ENCODE data around the gene OAS2.
"Not testable (repeated sequence)": the region's sequence is repeated elsewhere in the genome, so short reads cannot be mapped to it uniquely, and the experiment has no call there.

Gene OAS2

DNA sequence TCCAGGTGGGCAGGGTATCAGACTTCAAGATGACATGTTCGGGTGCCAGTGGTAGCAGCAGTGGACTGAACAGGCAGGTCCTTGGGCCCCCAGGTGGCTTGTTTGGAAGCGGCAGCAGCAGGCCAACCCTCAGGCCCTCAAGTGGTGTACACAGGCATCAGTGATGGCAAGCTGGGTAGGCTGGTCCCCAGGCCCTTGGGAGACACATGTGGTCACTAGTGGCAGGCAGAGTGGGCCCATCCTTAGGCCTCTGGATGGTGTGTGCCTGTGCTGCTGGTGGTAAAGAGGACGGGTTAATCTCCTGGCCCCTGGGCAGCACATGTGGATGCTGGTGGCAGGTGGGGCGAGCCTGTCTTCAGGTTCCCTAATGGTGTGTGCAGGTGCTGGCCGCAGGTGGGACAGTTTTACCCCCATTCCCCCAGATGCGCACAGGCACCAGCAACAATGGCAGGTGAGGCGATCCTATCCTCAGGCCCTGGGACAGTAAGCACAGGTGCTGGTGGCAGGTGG lies 8.0 kb downstream of the OAS2 start:
- no peak for DNase-seq

- no peak for DNase-seq
These were observed 9.2 kb downstream of the OAS2 start for GRCh38 chr12:112987561-112987960.

- no peak for DNase-seq
These were observed 9.9 kb downstream of the OAS2 start for GRCh38 chr12:112988224-112988623.

DNA sequence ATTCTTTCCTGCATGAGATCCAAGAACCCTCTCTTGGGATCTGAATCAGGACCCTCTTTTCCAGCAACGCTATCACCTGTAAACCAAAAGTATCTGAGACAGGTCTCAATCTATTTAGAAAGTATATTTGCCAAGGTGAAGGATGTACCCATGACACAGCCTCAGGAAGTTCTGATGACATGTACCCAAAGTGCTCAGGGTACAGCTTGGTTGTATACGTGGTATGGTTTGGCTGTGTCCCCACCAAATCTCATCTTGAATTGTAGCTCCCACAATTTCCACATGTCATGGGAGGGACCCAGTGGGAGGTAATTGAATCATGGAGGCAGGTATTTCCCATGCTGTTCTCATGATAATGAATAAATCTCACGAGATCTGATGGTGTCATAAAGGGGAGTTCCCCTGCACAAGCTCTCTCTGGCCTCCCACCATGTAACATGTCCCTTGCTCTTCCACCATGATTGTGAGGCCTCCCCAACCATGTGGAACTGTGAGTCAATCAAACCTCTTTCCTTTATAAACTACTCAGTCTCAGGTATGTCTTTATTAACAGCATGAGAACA lies 10.6 kb downstream of the OAS2 start:
- DNase-seq, result not testable (repeated sequence)

DNA sequence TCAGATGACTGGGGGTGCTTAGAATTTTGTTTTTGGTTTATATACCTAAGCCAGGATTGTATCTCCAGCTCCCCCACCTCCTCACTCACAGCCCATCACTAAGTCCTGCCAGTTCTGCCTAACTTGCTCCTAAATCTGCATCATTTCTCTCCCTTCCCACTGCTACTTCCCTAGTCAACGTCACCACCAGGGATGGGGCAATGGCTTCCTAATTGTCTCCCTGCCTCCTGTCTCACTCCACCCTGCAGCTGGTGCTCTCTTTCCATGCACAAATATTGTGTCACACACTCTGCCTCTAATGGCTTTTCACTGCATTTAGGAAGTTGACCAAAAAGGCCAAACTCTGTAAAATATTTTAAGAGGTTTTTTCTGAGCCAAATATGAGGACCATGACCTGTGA lies 11.5 kb downstream of the OAS2 start:
- DNase-seq, result no peak

GRCh38 chr12:112992541-112993398 lies 14.5 kb downstream of the OAS2 start:
- peak; percentile 83 for DNase-seq

GRCh38 chr12:112995008-112995407 lies 16.7 kb downstream of the OAS2 start:
- DNase-seq, result no peak

- no peak for DNase-seq
These were observed 18.2 kb downstream of the OAS2 start for GRCh38 chr12:112996501-112996900.

GRCh38 chr12:112997506-112997905 lies 19.2 kb downstream of the OAS2 start:
- DNase-seq, result no peak

DNA sequence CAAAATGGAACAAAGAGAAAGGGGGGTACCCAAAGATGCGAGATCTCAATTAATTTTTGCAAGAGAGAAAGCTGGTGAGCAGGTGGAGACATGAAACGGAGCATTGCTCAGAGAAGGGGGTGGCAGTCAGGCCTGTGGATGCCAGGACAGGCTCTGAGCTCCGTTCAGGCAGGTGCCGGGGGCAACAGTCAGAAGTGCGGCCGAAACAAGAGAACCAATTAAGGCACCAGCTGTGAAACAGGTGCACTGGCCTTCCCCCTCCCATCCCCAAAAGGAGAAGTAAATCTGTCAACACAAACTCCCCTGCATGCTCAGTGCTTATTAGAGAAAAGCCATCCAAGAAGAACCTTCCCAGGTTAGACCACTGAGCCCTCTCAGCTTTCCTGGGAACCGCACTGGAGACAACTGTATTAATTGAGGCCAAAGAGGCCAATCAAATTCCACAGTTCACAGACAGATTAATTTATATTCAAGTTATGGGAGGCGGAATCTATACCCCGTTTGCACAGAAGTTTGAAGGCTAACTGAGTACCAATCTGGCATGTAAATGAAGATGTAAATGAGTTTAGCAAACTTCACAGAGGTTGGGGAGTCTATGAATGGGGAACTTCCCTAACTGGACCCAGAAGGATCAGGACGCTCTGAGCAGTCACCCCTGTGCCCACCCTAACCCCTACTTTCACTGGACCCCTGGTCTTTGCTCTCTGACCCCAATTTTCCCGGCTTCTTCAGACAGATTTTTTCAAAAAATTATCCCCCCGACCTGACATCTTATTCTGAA lies 20.9 kb downstream of the OAS2 start:
- peak; percentile 9 for DNase-seq

GRCh38 chr12:113000433-113000832 lies 22.1 kb downstream of the OAS2 start:
- DNase-seq, result no peak

- DNase-seq, result no peak
These were observed 23.8 kb downstream of the OAS2 start for GRCh38 chr12:113002155-113002554.

GRCh38 chr12:113002676-113003075 lies 24.4 kb downstream of the OAS2 start:
- no peak for DNase-seq

GRCh38 chr12:113003636-113004035 lies 25.3 kb downstream of the OAS2 start:
- no peak for DNase-seq

- DNase-seq, result no peak
These were observed 27.4 kb downstream of the OAS2 start for GRCh38 chr12:113005762-113006161.

DNA sequence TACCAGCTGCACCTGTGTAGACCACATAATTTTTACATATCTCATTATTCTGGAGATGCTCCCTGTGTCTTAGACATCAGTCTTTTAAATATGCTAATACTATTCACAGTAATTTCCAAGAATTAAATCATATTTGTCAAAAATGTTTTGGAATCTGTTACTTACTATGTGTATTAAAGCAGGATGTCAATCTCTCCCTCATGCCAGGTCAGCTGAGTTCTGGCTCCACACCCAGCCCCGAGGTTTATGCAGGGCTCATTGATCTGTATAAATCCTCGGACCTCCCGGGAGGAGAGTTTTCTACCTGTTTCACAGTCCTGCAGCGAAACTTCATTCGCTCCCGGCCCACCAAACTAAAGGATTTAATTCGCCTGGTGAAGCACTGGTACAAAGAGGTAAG lies 27.9 kb downstream of the OAS2 start:
- DNase-seq, result no peak

- DNase-seq, result no peak
These were observed 28.3 kb downstream of the OAS2 start for GRCh38 chr12:113006641-113007040.

DNA sequence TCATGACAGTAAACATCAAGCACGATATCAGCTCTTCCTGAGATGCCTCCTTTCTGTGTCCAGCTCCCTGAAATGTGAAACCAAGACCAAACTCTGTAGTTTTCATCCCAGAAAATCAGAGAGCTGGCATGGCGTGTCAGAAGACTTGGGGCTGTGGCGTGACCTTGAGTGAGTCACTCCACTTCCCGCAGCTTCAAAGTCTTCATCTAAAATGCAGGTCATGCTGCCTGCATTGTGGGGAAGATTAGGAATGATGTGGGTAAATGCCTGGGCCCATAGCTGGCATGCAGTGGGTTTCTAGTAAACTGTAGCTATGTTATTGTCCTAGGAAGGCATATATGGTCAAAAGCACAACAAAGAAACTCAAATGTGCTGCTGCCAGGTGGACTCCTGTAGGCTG lies 28.8 kb downstream of the OAS2 start:
- no peak for DNase-seq

DNA sequence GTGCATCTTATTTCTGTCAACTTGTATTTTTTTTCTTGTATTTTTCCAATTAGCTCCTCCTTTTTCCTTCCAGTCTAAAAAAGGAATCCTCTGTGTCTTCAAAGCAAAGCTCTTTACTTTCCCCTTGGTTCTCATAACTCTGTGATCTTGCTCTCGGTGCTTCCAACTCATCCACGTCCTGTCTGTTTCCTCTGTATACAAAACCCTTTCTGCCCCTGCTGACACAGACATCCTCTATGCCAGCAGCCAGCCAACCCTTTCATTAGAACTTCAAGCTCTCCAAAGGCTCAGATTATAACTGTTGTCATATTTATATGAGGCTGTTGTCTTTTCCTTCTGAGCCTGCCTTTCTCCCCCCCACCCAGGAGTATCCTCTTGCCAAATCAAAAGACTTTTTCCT lies 32.4 kb downstream of the OAS2 start:
- DNase-seq, result no peak

DNA sequence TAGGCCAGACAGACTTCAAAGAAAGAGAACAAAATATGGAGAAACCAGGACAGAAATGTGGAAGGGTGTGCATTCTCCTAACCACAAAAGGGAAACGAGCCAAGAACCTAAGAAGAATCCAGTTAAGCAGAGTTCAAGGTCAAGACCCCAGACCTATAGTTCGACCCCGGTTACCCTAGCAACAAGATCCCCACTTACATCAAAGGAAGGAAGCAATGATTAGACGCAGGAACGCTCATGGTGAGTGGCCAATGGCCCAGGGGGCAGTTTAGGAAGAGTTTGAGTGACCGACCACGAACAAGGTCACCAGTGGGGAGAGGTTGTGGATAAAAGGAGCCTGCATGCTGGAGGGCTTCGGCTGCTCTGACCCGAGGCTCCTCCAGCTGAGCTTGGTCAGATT lies 36.2 kb downstream of the OAS2 start:
- no peak for DNase-seq

GRCh38 chr12:113016796-113017195 lies 38.5 kb downstream of the OAS2 start:
- DNase-seq, result no peak

GRCh38 chr12:113019025-113019424 lies 40.7 kb downstream of the OAS2 start:
- DNase-seq, result no peak

- DNase-seq, result no peak
These were observed 43.2 kb downstream of the OAS2 start for GRCh38 chr12:113021500-113021899.

Measured in NCI-H510A treated with DMSO at 0.1 percent for 48 hours (cell line).